OCI-LY3 (cell line): ENCODE data around the gene MIEF1.

Experiments
- H2AFZ ChIP-seq: fragments of 200-600, 300-600 bp; shearing (Covaris generic); 2 replicates; pipeline ENCODE4 v1.6.0; 2014; ENCODE audit warnings: antibody characterized with exemption, low read depth, low read length
- H3K27ac ChIP-seq: fragments of 200-600, 300-600 bp; sonication (generic); 2 replicates; pipeline ENCODE4 v1.5.1; 2014; ENCODE audit warnings: mild to moderate bottlenecking, low read length, moderate library complexity, mixed read lengths
- H3K27me3 ChIP-seq: fragments of 200-600, 300-600 bp; sonication (generic); 2 replicates; pipeline ENCODE4 v1.6.1; 2014; ENCODE audit warnings: low read depth, low read length, mixed read lengths
- H3K36me3 ChIP-seq: fragments of 200-600, 300-600 bp; sonication (generic); replicated peaks from 2 replicates; pipeline ENCODE3; 2014; ENCODE audit warnings: low read depth, low read length, mixed read lengths
- H3K4me1 ChIP-seq: fragments of 300-600, 200-600 bp; sonication (generic); 2 replicates; pipeline ENCODE4 v1.6.1; 2014; ENCODE audit warnings: low read length, mixed read lengths
- H3K4me2 ChIP-seq: fragments of 200-600, 300-600 bp; sonication (generic); 2 replicates; pipeline ENCODE4 v1.6.1; 2014; ENCODE audit warnings: low read length, mixed read lengths
- H3K4me3 ChIP-seq: fragments of 300-600, 200-600 bp; sonication (generic); 2 replicates; pipeline ENCODE4 v1.5.1; 2014; ENCODE audit warnings: antibody characterized with exemption, mild to moderate bottlenecking, low read length, moderate library complexity
- H3K79me2 ChIP-seq: fragments of 300-600, 200-600 bp; shearing (Covaris generic); 2 replicates; pipeline ENCODE4 v1.6.1; 2014; ENCODE audit warnings: mild to moderate bottlenecking, low read length, mixed read lengths
- H3K9ac ChIP-seq: fragments of 300-600, 200-600 bp; shearing (Covaris generic); 2 replicates; pipeline ENCODE4 v1.6.0; 2014; ENCODE audit warnings: mild to moderate bottlenecking, low read length, moderate library complexity
- H3K9me3 ChIP-seq: fragments of 200-600, 300-600 bp; shearing (Covaris generic); 2 replicates; pipeline ENCODE4 v1.6.1; 2014; ENCODE audit warnings: low read length, mixed read lengths; ENCODE audit not compliant: insufficient read depth
- H4K20me1 ChIP-seq: fragments of 200-600, 300-600 bp; sonication (generic); 2 replicates; pipeline ENCODE4 v1.6.1; 2016; ENCODE audit warnings: low read length, mixed read lengths; ENCODE audit not compliant: insufficient read depth
- EZH2phosphoT487 ChIP-seq: fragments of 200-600 bp; shearing (Covaris generic); IDR thresholded peaks from 2 replicates; pipeline ENCODE4 v1.6.1; 2018; ENCODE audit warnings: antibody characterized with exemption, mixed run types, low read depth
- TF ChIP-seq, protein P1 (sequence below): fragments of 200-600, 300-600 bp; sonication (generic); IDR thresholded peaks from 2 replicates; pipeline ENCODE4 v1.5.1; 2014; ENCODE audit warnings: antibody characterized with exemption, low read length, low read depth

Gene MIEF1

DNA sequence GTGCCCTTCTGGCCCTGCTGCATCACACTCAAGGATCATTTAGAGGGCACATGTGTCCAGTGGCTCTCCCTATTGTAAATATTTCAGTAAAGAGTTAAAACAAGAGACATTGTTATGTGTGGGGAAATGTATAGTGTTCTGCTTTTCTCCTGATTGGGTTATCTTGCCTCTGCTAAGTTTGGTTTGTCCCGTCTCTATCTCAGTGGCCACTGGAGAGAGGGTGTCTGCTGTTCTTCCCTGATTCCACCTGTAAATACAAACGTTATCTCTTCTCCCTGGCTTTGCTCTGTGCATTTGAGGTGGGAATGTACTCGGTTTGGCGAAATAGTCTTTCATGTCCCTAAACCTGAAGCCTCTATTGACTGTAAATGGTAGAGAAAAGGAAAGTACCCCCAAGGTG lies 6.3 kb downstream of the MIEF1 start:
- Histone ChIP-seq H2AFZ (no peak overlapping the region), H3K36me3 (peaks cover 68% of the 10 kb centered on the region), H3K9me3 (no peaks in the 10 kb centered on the region), H3K4me2 (no peak overlapping the region), H3K9ac (no peak overlapping the region), H3K79me2 (peaks cover 78% of the 10 kb centered on the region), H3K27me3 (no peaks in the 10 kb centered on the region), H3K27ac (no peak overlapping the region), H3K4me3 (no peak overlapping the region), H4K20me1 (peaks cover 9% of the 10 kb centered on the region; the same call in 1 of the 2 replicates), H3K4me1 (peaks cover 26% of the 10 kb centered on the region)
- TF ChIP-seq EZH2phosphoT487 = no peak
- TF ChIP-seq, protein P1, sequence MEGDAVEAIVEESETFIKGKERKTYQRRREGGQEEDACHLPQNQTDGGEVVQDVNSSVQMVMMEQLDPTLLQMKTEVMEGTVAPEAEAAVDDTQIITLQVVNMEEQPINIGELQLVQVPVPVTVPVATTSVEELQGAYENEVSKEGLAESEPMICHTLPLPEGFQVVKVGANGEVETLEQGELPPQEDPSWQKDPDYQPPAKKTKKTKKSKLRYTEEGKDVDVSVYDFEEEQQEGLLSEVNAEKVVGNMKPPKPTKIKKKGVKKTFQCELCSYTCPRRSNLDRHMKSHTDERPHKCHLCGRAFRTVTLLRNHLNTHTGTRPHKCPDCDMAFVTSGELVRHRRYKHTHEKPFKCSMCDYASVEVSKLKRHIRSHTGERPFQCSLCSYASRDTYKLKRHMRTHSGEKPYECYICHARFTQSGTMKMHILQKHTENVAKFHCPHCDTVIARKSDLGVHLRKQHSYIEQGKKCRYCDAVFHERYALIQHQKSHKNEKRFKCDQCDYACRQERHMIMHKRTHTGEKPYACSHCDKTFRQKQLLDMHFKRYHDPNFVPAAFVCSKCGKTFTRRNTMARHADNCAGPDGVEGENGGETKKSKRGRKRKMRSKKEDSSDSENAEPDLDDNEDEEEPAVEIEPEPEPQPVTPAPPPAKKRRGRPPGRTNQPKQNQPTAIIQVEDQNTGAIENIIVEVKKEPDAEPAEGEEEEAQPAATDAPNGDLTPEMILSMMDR = no peak

GRCh38 chr22:39510529-39511149 lies 8.5 kb downstream of the MIEF1 start:
- Histone ChIP-seq H4K20me1 (peaks cover 19% of the 10 kb centered on the region), H3K27me3 (no peaks in the 10 kb centered on the region), H3K27ac (no peak overlapping the region), H3K79me2 (peaks cover 78% of the 10 kb centered on the region), H3K9ac (no peak overlapping the region), H3K9me3 (no peaks in the 10 kb centered on the region), H3K4me1 (peaks cover 35% of the 10 kb centered on the region), H3K4me3 (no peak overlapping the region), H3K36me3 (peaks cover 74% of the 10 kb centered on the region), H2AFZ (no peak overlapping the region), H3K4me2 (no peak overlapping the region)
- TF ChIP-seq EZH2phosphoT487 = no peak
- TF ChIP-seq, protein P1 = no peak

- Histone ChIP-seq H3K4me1 (peaks cover 41% of the 10 kb centered on the region), H3K4me2 (no peak overlapping the region), H3K4me3 (no peak overlapping the region), H2AFZ (no peak overlapping the region), H3K27ac (no peak overlapping the region), H3K27me3 (no peaks in the 10 kb centered on the region), H3K9me3 (no peaks in the 10 kb centered on the region), H4K20me1 (peaks cover 19% of the 10 kb centered on the region), H3K79me2 (peaks cover 78% of the 10 kb centered on the region), H3K9ac (no peak overlapping the region), H3K36me3 (peaks cover 72% of the 10 kb centered on the region)
- TF ChIP-seq EZH2phosphoT487 = no peak
- TF ChIP-seq, protein P1 = no peak
These were observed 9.1 kb downstream of the MIEF1 start for GRCh38 chr22:39511226-39511625.

DNA sequence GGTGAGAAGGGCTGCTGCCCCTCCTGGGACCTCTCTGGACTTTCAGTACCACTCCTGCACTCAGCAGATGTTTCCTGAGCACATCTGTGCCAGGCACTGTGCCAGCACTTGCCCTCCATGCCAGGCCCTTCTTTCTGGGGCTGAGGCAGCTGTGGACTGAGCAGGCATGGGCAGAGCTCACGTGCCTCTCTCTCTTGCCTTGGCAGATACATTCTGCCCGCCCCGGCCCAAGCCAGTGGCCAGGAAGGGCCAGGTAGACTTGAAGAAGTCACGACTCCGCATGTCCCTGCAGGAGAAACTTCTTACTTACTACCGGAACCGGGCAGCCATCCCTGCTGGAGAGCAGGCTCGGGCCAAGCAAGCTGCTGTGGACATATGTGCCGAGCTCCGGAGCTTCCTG lies 9.9 kb downstream of the MIEF1 start:
- H3K27me3 ChIP-seq = no peaks in the 10 kb centered on the region
- no peak overlapping the region for H3K27ac ChIP-seq
- no peak overlapping the region for H3K9ac ChIP-seq
- peaks cover 43% of the 10 kb centered on the region for H3K4me1 ChIP-seq
- H2AFZ ChIP-seq = no peak overlapping the region
- no peaks in the 10 kb centered on the region for H3K9me3 ChIP-seq
- no peak overlapping the region for H3K4me2 ChIP-seq
- peaks cover 19% of the 10 kb centered on the region for H4K20me1 ChIP-seq
- no peak overlapping the region for H3K4me3 ChIP-seq
- peaks cover 68% of the 10 kb centered on the region for H3K36me3 ChIP-seq
- TF ChIP-seq, protein P1 = no peak
- TF ChIP-seq EZH2phosphoT487 = no peak
- H3K79me2 ChIP-seq = peaks cover 75% of the 10 kb centered on the region
